Ascending aorta (tissue), 2 donors: ENCODE data around the gene CYTH1. TPM values are rescaled to one million over a fixed set of nuclear protein-coding genes. Genes with fewer than 3 reads are reported as not detected.
A peak's percentile ranks its signal among the peaks of the same experiment; 100 is the strongest.

ENCODE experiments used
- DNase-seq, 2 donors: peaks; one replicate each; pipeline ENCODE4 v3.0.0-alpha.2; 2019; ENCODE audit warnings: low spot score in 2 of 2
- H3K27ac ChIP-seq, 2 donors: fragments of 200-600 bp; sonication (generic); one replicate each; pipeline ENCODE4 v1.5.1; 2016 to 2017; ENCODE audit warnings: mild to moderate bottlenecking in 1 of 2
- H3K27me3 ChIP-seq: fragments of 200-600 bp; sonication (generic); one replicate; pipeline ENCODE4 v1.5.1; 2017
- H3K36me3 ChIP-seq, 2 donors: fragments of 200-600 bp; sonication (generic); one replicate each; pipeline ENCODE4 v1.5.1; 2016
- H3K4me1 ChIP-seq, 2 donors: fragments of 200-600 bp; sonication (generic); one replicate each; pipeline ENCODE4 v1.5.1; 2016 to 2017; ENCODE audit warnings: mild to moderate bottlenecking in 1 of 2
- H3K4me3 ChIP-seq, 2 donors: fragments of 200-600 bp; sonication (generic); one replicate each; pipeline ENCODE4 v1.5.1; 2016 to 2017; ENCODE audit warnings: mild to moderate bottlenecking in 1 of 2
- H3K9me3 ChIP-seq, 2 donors: fragments of 200-600 bp; sonication (generic); one replicate each; pipeline ENCODE4 v1.5.1; 2016
- intact Hi-C: fragments of 100-400 bp; cut with DNase I; formaldehyde crosslinking; loops from one replicate; pipeline ENCODE4 v1.15.1; 2023
- total RNA-seq: library from RNA; depleted of rRNA; stranded (reverse); fragments of >200 nt; gene quantifications from one replicate; pipeline ENCODE4 v1.1.0, GENCODE V29; 2016
- TF ChIP-seq, protein P1 (sequence below), 3 experiments: fragments of 200-600 bp in 2 of 3; fragments of 450-650 bp in 1 of 3; sonication (generic) in 2 of 3; IDR thresholded peaks; one replicate each; pipeline ENCODE4 v1.5.1; 2016 to 2019; ENCODE audit warnings: antibody characterized with exemption in 3 of 3, mild to moderate bottlenecking in 1 of 3, moderate library complexity in 1 of 3

The CYTH1 gene
- total RNA-seq, 1 donor from 2014 or later = 46.5 TPM

DNA sequence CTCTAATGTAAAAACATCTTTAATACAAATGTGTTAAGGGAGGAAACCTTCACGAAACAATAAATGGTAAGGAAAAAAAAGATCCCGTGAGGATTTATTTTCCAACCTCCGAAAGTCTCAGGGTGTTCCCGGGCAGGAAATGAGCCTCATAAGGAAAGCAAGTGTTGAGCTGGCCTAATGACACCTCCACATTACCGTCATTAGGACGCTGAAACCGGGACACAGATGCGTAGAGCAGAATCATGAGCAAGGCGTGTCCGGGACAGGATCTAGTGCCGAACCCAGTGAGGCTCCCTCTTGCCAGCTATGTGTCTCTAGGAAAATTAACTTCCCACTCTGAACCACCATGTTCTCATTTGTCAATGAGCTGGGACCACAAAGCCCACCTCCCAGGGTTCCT, 22.7 kb upstream of the CYTH1 start:
- intact Hi-C loops = no loop called here
- no peaks in the 10 kb centered on the region for H3K9me3 ChIP-seq
- no peak overlapping the region for H3K4me3 ChIP-seq
- H3K4me1 ChIP-seq = no peaks in the 10 kb centered on the region
- H3K36me3 ChIP-seq = peaks cover 64 to 91% of the 10 kb centered on the region in 2 donors
- DNase-seq = no peak
- no peaks in the 10 kb centered on the region for H3K27me3 ChIP-seq
- TF ChIP-seq, protein P1, sequence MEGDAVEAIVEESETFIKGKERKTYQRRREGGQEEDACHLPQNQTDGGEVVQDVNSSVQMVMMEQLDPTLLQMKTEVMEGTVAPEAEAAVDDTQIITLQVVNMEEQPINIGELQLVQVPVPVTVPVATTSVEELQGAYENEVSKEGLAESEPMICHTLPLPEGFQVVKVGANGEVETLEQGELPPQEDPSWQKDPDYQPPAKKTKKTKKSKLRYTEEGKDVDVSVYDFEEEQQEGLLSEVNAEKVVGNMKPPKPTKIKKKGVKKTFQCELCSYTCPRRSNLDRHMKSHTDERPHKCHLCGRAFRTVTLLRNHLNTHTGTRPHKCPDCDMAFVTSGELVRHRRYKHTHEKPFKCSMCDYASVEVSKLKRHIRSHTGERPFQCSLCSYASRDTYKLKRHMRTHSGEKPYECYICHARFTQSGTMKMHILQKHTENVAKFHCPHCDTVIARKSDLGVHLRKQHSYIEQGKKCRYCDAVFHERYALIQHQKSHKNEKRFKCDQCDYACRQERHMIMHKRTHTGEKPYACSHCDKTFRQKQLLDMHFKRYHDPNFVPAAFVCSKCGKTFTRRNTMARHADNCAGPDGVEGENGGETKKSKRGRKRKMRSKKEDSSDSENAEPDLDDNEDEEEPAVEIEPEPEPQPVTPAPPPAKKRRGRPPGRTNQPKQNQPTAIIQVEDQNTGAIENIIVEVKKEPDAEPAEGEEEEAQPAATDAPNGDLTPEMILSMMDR (IDR thresholded peaks at IDR 0.05) = no peak
- H3K27ac ChIP-seq = peak overlapping the region in 1 of 2 donors; percentile 61

DNA sequence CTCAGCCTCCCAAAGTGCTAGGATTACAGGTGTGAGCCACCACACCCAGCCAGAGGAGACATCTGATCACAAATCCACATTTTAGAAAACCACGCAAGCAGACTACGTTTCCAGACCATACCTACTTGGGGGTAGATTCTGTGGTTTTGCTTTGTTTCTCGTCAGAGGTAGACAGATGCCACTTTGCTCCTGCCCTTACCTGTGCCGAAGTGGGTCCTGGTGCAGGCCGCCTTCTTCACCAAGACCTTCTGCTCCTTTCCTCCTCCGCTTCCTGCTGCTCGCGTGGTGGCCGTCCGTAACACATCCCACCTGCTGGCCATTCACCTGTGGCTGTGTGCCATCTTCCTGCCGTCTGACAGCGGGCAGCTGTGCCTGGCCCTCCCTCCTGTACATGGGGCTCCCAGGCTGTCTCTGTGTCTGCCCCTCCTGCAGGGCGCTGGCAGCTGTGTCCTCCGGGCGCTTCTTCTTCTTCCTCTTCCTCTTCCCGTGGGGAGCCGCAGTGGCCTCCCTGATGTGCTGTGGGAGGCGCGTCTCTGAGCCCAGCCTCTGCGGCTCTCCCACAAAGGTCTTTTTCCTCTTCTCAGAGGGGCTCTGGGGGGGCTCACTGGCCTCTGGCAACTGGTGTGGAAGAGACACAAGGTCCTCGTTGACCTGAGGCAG, 21.2 kb upstream of the CYTH1 start:
- H3K9me3 ChIP-seq = no peaks in the 10 kb centered on the region
- H3K4me3 ChIP-seq = no peak overlapping the region
- H3K4me1 ChIP-seq = no peaks in the 10 kb centered on the region
- intact Hi-C loops = no loop called here
- no peaks in the 10 kb centered on the region for H3K27me3 ChIP-seq
- H3K36me3 ChIP-seq = peaks cover 66 to 89% of the 10 kb centered on the region in 2 donors
- TF ChIP-seq, protein P1 (IDR thresholded peaks at IDR 0.05) = no peak
- no peak overlapping the region for H3K27ac ChIP-seq
- DNase-seq = no peak

DNA sequence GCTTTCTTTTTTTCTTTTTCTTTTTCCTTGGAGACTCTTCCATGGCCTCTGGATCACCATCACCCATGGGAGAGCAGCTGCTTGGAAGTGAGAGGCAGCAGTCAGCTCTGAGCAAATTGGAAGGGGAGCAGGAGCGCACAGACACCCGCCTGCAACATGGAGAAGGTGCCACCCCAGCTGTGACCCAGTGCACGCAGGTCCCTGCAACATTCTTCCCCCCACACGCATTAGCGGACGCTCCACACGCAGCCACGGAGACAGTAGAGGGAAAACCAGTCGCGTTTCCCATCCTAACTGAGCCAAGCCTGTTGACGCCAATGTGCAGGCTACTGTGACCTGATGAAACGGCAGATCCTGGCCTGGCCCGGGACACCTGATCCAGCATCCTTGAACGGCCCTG, 20.4 kb upstream of the CYTH1 start:
- no peak for DNase-seq
- intact Hi-C loops = no loop called here
- TF ChIP-seq, protein P1 (IDR thresholded peaks at IDR 0.05) = no peak
- Histone ChIP-seq H3K4me1 (no peaks in the 10 kb centered on the region), H3K9me3 (no peaks in the 10 kb centered on the region), H3K27ac (no peak overlapping the region), H3K4me3 (no peak overlapping the region), H3K27me3 (no peaks in the 10 kb centered on the region), H3K36me3 (peaks cover 68 to 89% of the 10 kb centered on the region in 2 donors)

DNA sequence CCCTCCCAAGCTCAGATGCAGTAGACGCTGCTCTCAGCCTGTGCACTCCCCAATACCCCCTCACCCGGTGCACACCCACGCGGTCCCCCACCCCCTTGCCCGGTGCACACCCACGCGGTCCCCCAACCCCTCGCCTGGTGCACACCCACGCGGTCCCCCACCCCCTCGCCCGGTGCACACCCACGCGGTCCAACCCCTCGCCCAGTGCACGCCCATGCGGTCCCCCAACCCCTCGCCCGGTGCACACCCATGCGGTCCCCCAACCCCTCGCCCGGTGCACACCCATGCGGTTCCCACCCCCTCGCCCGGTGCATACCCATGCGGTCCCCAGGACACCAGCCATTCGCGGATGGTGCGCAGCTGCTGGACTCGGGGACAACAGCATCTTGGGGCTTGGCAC, 19.9 kb upstream of the CYTH1 start:
- H3K27ac ChIP-seq = no peak overlapping the region
- no peaks in the 10 kb centered on the region for H3K4me1 ChIP-seq
- H3K36me3 ChIP-seq = peaks cover 68 to 89% of the 10 kb centered on the region in 2 donors
- intact Hi-C loops = no loop called here
- TF ChIP-seq, protein P1 (IDR thresholded peaks at IDR 0.05) = no peak
- H3K27me3 ChIP-seq = no peaks in the 10 kb centered on the region
- no peak overlapping the region for H3K4me3 ChIP-seq
- DNase-seq = no peak
- H3K9me3 ChIP-seq = no peaks in the 10 kb centered on the region

DNA sequence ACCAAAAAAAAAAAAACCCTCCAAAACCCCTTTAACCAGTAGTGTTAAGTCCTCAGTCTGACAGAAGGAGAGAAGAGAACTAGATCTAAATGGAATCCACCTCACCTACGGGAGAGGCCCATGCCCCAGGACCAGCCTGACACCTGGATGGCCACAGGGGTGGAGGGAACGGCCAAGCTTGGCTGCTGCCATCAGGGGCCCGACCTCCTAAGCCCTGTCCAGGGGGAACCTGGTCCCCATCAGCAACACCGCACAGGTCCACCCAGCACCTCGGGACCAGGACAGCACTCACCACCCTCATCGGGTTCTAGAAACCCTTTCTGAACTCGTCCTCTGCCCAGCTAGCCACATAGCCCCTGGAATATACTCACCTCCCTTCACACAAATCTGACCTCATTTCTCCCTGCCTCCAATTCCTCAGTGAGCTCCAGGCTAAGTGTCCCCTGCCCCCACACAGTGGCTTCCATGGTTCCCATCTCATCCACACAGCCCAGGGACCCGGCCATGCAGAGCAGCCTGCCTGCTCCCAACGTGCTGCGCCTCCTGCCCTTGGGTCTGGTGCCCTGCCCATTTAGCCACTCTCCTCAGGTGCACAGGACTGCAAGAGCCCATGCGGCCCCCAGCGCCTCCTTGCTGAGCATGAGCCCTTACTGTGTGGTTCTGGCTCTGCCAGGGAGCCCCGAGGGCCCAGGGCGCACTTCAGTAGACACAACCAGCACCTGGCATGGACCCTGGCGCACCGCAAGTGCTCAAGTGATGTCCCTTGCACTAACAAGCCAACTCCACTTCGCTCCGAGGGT, 18.3 kb upstream of the CYTH1 start:
- H3K4me3 ChIP-seq = no peak overlapping the region
- peaks cover 68 to 89% of the 10 kb centered on the region in 2 donors for H3K36me3 ChIP-seq
- H3K27me3 ChIP-seq = no peaks in the 10 kb centered on the region
- no peak for DNase-seq
- no peak overlapping the region for H3K27ac ChIP-seq
- intact Hi-C loops = no loop called here
- no peaks in the 10 kb centered on the region for H3K4me1 ChIP-seq
- TF ChIP-seq, protein P1 (IDR thresholded peaks at IDR 0.05) = no peak
- no peaks in the 10 kb centered on the region for H3K9me3 ChIP-seq
